ENCODE results near the gene HCFC1.

The HCFC1 gene

DNA sequence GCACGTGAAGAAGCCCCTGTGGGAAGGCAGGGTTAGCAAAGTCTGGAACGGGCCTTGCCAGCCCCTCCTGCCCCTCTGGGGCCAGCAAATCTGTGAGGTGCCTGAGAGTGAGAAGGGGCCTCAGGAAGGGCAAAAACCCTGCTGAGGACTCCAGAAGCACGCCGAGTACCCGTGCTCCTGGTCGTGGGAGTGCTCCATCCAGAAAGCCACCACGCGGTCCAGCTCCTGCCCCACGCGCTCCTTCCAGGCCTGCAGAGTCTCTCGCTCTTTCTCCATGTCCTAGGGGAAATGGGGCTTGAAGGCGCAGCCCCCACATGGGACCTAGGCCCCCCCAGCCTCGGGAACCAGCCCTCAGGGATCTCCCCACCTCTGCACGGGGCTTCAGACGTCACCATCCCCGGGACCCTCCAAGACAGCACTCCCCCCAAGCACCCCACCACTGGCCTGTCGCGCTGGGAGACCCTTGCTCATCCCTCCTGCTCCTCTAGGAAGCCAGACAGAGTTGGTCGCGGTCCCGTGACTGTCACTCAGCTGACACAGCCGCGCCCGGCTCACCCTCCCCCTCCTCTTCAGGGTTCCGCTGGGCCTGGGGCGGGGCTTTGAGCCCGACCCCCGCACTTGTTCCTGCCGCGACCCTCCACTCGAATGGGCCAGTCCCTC is 27.3 kb downstream of the HCFC1 start, which contains the start of gene RENBP:
Gene RENBP, minus strand, starts transcription at position 504 of the 660 bp plus-strand sequence. Its CDS starts 33 bp downstream, at position 471.
- Histone ChIP-seq H3K14ac (ENCODE audit: low read length) (peak within 1 kb of the TSS; percentile 8), H3K4me2 (ENCODE audit: insufficient read depth, low read length, poor library complexity, severe bottlenecking) (peak within 1 kb of the TSS; percentile 14), H3K23ac (ENCODE audit: low read depth, low read length, poor library complexity) (no peak within 1 kb of the TSS), H3K9ac (ENCODE audit: low read depth, low read length, poor library complexity) (no peak within 1 kb of the TSS), H2BK12ac (ENCODE audit: low read length) (peak within 1 kb of the TSS; percentile 84), H3K4me1 (ENCODE audit: control insufficient read depth in 2 of 2, insufficient read depth in 1 of 2, low read depth in 1 of 2, low read length in 2 of 2) (peaks cover 9 to 24% of the 10 kb centered on the region in 2 donors), H2AK5ac (ENCODE audit: low read depth, low read length) (peak within 1 kb of the TSS; percentile 90), H3K9me3 (replicated peaks in 1 of 2; ENCODE audit: control insufficient read depth in 2 of 2, insufficient read depth in 1 of 2, low read depth in 1 of 2, low read length in 2 of 2) (no peaks in the 10 kb centered on the region), H3K18ac (ENCODE audit: low read length) (peak within 1 kb of the TSS; percentile 57), H2BK120ac (ENCODE audit: low read depth, low read length) (no peak within 1 kb of the TSS), H3K27ac (replicated peaks; ENCODE audit: low read length) (no peak within 1 kb of the TSS), H3K36me3 (replicated peaks in 1 of 2; ENCODE audit: control insufficient read depth in 2 of 2, insufficient read depth in 2 of 2, low read length in 2 of 2) (peaks cover 0 to 17% of the 10 kb centered on the region in 2 donors), H2BK15ac (ENCODE audit: low read length) (peak within 1 kb of the TSS; percentile 49), H2BK5ac (ENCODE audit: low read length) (no peak within 1 kb of the TSS), H2AFZ (ENCODE audit: low read length) (peak within 1 kb of the TSS; percentile 75), H3K27me3 (ENCODE audit: control insufficient read depth in 3 of 3, insufficient read depth in 3 of 3, low read depth in 1 of 3, low read length in 3 of 3) (peaks cover 0 to 13% (median 0%) of the 10 kb centered on the region in 3 experiments), H3K4me3 (ENCODE audit: low read length in 2 of 2) (peak within 1 kb of the TSS; percentile 27 to 51), H3K4ac (ENCODE audit: low read length) (no peak within 1 kb of the TSS), H4K91ac (ENCODE audit: low read depth, low read length, poor library complexity) (no peak within 1 kb of the TSS), H3K79me1 (ENCODE audit: low read depth, low read length) (no peaks in the 10 kb centered on the region), H4K8ac (ENCODE audit: low read depth, low read length) (no peak within 1 kb of the TSS)
- no peak for DNase-seq (ENCODE audit: low spot score)
- no CpG with 5 or more reads among the region's 31 CpGs for WGBS, 2 donors (ENCODE audit: extremely low coverage in 2 of 2, insufficient read length in 2 of 2, insufficient replicate concordance in 1 of 2)

DNA sequence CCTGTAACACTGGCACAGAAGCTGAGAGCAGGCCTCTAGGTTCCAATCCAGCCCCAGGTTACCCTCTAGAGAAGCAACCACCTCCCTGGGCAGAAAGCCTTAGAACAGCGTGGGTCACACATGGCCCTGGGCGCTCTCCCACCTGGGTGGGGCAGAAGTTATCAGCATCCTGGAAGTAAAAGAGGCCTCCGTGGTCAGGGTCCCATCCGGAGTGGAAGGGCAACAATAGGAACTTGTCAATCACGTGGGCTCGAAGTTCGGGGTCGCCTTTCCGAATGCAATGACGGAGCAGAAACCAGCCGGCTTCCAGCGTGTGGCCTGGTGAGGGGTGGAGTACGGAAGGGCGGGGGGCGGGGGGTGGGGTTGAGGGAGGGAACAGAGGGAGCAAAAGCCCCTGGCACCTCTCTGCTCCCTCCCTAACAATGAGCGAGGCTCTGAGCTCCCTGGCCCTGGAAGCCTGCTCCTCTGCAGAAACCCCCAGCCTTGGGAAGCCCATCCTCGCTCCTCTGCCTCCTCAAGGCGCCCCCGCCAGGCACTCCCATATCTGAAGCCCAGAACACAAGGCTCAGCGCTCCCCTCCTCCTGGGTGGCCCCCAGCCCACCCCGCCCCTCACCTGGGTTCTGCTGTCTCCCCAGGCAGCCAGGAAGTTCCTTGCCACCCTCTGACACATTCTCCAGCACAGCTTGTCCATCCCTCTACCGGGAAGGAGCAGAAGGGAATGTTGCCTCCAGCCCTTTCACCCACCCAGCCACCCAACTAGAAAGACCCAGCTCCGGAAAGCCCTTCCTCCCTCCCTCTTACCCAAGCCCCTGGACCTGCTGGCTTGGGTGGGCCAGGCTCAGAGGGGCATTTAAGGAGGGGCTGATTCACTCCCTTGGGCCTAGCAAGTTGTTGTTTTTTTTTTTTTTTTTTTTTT is 30.0 kb downstream of the HCFC1 start:
- Histone ChIP-seq H3K4ac (ENCODE audit: low read length) (no peak overlapping the region), H2AK5ac (ENCODE audit: low read depth, low read length) (no peak overlapping the region), H3K36me3 (replicated peaks in 1 of 2; ENCODE audit: control insufficient read depth in 2 of 2, insufficient read depth in 2 of 2, low read length in 2 of 2) (no peaks in the 10 kb centered on the region), H2BK5ac (ENCODE audit: low read length) (no peak overlapping the region), H3K4me3 (ENCODE audit: low read length in 2 of 2) (no peak overlapping the region), H3K9ac (ENCODE audit: low read depth, low read length, poor library complexity) (no peak overlapping the region), H4K91ac (ENCODE audit: low read depth, low read length, poor library complexity) (no peak overlapping the region), H3K9me3 (replicated peaks in 1 of 2; ENCODE audit: control insufficient read depth in 2 of 2, insufficient read depth in 1 of 2, low read depth in 1 of 2, low read length in 2 of 2) (no peaks in the 10 kb centered on the region), H3K27me3 (ENCODE audit: control insufficient read depth in 3 of 3, insufficient read depth in 3 of 3, low read depth in 1 of 3, low read length in 3 of 3) (peaks cover 0 to 14% (median 0%) of the 10 kb centered on the region in 3 experiments), H2AFZ (ENCODE audit: low read length) (no peak overlapping the region), H3K4me2 (ENCODE audit: insufficient read depth, low read length, poor library complexity, severe bottlenecking) (no peak overlapping the region), H3K79me1 (ENCODE audit: low read depth, low read length) (no peaks in the 10 kb centered on the region), H3K18ac (ENCODE audit: low read length) (peak overlapping the region; percentile 57), H3K23ac (ENCODE audit: low read depth, low read length, poor library complexity) (no peak overlapping the region), H2BK12ac (ENCODE audit: low read length) (no peak overlapping the region), H2BK15ac (ENCODE audit: low read length) (no peak overlapping the region), H3K4me1 (ENCODE audit: control insufficient read depth in 2 of 2, insufficient read depth in 1 of 2, low read depth in 1 of 2, low read length in 2 of 2) (peaks cover 0 to 12% of the 10 kb centered on the region in 2 donors), H3K27ac (replicated peaks; ENCODE audit: low read length) (no peak overlapping the region), H4K8ac (ENCODE audit: low read depth, low read length) (no peak overlapping the region), H2BK120ac (ENCODE audit: low read depth, low read length) (no peak overlapping the region), H3K14ac (ENCODE audit: low read length) (no peak overlapping the region)
- DNase-seq (ENCODE audit: low spot score): no peak
- WGBS, 2 donors (ENCODE audit: extremely low coverage in 2 of 2, insufficient read length in 2 of 2, insufficient replicate concordance in 1 of 2): no CpG with 5 or more reads among the region's 23 CpGs

DNA sequence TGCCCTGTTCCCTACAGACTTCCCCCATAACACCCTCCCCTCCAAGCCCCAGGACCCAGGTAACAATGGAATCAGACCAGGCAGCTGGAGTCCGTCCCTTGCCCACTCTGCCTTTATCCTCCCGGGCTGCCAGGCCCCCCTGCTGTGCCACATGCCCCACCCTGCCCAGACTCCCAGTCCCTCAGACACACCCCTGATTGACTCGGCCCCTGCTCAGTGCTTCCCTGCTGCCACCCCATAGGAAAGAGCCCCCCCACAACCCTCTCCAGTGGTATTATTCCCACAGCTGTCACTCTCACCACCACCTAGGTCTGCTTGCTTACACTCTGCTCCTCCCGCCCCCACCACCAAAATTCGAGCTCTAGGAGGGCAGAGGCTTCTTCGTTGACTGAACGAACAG is 32.0 kb downstream of the HCFC1 start:
- H3K27ac ChIP-seq (replicated peaks; ENCODE audit: low read length): no peak overlapping the region
- H2BK120ac ChIP-seq (ENCODE audit: low read depth, low read length): no peak overlapping the region
- no peak overlapping the region for H3K4ac ChIP-seq (ENCODE audit: low read length)
- H3K14ac ChIP-seq (ENCODE audit: low read length): no peak overlapping the region
- H2AK5ac ChIP-seq (ENCODE audit: low read depth, low read length): no peak overlapping the region
- H3K9ac ChIP-seq (ENCODE audit: low read depth, low read length, poor library complexity): no peak overlapping the region
- H3K18ac ChIP-seq (ENCODE audit: low read length): no peak overlapping the region
- no peaks in the 10 kb centered on the region for H3K9me3 ChIP-seq (replicated peaks in 1 of 2; ENCODE audit: control insufficient read depth in 2 of 2, insufficient read depth in 1 of 2, low read depth in 1 of 2, low read length in 2 of 2)
- H2BK12ac ChIP-seq (ENCODE audit: low read length): no peak overlapping the region
- H2AFZ ChIP-seq (ENCODE audit: low read length): no peak overlapping the region
- H3K4me1 ChIP-seq (ENCODE audit: control insufficient read depth in 2 of 2, insufficient read depth in 1 of 2, low read depth in 1 of 2, low read length in 2 of 2): peaks cover 2 to 12% of the 10 kb centered on the region in 2 donors
- no peak overlapping the region for H2BK5ac ChIP-seq (ENCODE audit: low read length)
- H3K4me3 ChIP-seq (ENCODE audit: low read length in 2 of 2): no peak overlapping the region
- no peak overlapping the region for H3K23ac ChIP-seq (ENCODE audit: low read depth, low read length, poor library complexity)
- no peak overlapping the region for H2BK15ac ChIP-seq (ENCODE audit: low read length)
- H3K79me1 ChIP-seq (ENCODE audit: low read depth, low read length): no peaks in the 10 kb centered on the region
- no peak overlapping the region for H4K91ac ChIP-seq (ENCODE audit: low read depth, low read length, poor library complexity)
- DNase-seq (ENCODE audit: low spot score): no peak
- H3K27me3 ChIP-seq (ENCODE audit: control insufficient read depth in 3 of 3, insufficient read depth in 3 of 3, low read depth in 1 of 3, low read length in 3 of 3): peaks cover 0 to 14% (median 0%) of the 10 kb centered on the region in 3 experiments
- H3K36me3 ChIP-seq (replicated peaks in 1 of 2; ENCODE audit: control insufficient read depth in 2 of 2, insufficient read depth in 2 of 2, low read length in 2 of 2): no peaks in the 10 kb centered on the region
- no CpG with 5 or more reads among the region's 7 CpGs for WGBS, 2 donors (ENCODE audit: extremely low coverage in 2 of 2, insufficient read length in 2 of 2, insufficient replicate concordance in 1 of 2)
- no peak overlapping the region for H3K4me2 ChIP-seq (ENCODE audit: insufficient read depth, low read length, poor library complexity, severe bottlenecking)
- no peak overlapping the region for H4K8ac ChIP-seq (ENCODE audit: low read depth, low read length)
